ENCODE measurements around the gene ABCA4.
"Not testable (repeated sequence)": the region's sequence is repeated elsewhere in the genome, so short reads cannot be mapped to it uniquely, and the experiment has no call there.

Gene ABCA4

GRCh38 chr1:94000510-94001282, 120.3 kb downstream of the ABCA4 start:
- no peak for DNase-seq

- DNase-seq: no peak
These were observed 121.0 kb downstream of the ABCA4 start for GRCh38 chr1:93999840-94000415.

GRCh38 chr1:93998532-93998931, 122.4 kb downstream of the ABCA4 start:
- not testable (repeated sequence) for DNase-seq

- no peak for DNase-seq
These were observed 123.2 kb downstream of the ABCA4 start for GRCh38 chr1:93997756-93998155.

- no peak for DNase-seq
These were observed 125.0 kb downstream of the ABCA4 start for GRCh38 chr1:93995837-93996536.

- no peak for DNase-seq
These were observed 127.2 kb downstream of the ABCA4 start for GRCh38 chr1:93993731-93994130.

GRCh38 chr1:93992954-93993353, 128.0 kb downstream of the ABCA4 start:
- DNase-seq: no peak

GRCh38 chr1:93992190-93992589, 128.8 kb downstream of the ABCA4 start:
- DNase-seq: no peak

DNA sequence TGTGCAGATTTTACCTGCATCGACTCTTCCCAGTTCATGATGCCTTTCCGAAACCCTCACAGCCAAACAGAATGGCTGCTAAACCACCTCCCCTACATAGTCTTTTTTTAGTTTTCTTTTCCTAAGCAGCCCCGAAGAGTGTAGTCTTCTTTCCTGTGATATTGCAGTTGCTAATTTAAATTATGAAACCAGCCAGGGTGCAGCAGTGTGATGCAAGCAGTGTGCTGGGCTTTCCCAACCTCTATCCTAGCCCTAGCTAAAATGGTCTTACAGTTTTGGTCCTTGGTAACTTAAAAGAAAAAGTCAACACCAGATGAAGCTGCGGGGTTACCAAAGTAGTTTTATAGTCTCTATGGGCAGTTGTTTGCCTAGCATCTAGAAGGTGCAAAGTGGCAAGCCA, 129.7 kb downstream of the ABCA4 start:
- no peak for DNase-seq

- DNase-seq: not testable (repeated sequence)
These were observed 130.5 kb downstream of the ABCA4 start for GRCh38 chr1:93990477-93990876.

GRCh38 chr1:93990010-93990409, 130.9 kb downstream of the ABCA4 start:
- DNase-seq: no peak

- peak; percentile 56 for DNase-seq
These were observed 131.3 kb downstream of the ABCA4 start for GRCh38 chr1:93989601-93990000.

- DNase-seq: peak; percentile 62
These were observed 132.2 kb downstream of the ABCA4 start for GRCh38 chr1:93988634-93989350.

GRCh38 chr1:93981274-93981667, 139.7 kb downstream of the ABCA4 start:
- DNase-seq: no peak

DNA sequence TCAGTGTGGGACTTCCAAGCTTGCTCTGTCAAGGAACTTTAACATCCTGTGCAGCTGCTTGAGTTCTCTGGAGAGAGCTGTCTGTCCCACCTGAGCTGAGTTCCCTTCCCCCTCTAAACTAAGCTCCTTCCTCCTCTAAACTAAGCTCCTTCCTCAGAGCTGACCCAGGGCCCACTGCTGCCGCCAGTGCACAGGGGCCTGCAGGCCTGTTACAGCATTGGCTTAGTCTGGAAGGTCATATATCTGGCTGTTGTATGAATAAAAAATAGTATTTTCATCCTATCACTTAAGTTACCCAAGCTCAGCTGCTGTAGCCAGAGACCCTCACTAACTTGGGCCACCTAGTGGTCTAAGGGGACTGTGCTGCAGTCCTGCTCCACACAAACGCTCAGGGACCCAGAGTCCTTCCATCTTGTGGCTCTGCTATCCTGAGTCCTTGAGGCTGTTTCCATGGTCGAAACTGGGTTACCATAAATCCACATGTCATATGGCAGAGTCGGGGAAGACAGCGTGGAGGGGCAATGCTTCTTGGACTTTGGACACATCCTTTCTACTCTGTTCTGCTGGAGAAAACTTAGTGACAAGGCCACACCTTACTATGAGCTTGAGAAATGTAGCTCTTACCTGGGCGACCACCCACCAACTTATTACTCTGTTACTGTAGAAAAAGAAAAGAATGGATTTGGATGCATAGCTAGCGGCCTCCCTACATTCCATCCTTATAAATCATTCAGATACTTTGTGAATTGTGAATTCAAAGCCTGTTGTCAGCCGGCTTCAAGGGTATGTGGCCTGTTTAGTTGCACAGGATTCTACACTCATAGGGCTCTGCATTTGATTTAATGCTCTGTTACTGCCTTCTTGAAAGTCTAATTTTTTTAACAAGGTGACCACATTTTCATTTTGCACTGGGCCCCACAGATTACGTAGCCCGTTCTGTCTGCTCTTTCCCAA, 140.4 kb downstream of the ABCA4 start:
- peak; percentile 51 for DNase-seq

GRCh38 chr1:93979718-93980319, 141.1 kb downstream of the ABCA4 start:
- peak; percentile 90 for DNase-seq

DNA sequence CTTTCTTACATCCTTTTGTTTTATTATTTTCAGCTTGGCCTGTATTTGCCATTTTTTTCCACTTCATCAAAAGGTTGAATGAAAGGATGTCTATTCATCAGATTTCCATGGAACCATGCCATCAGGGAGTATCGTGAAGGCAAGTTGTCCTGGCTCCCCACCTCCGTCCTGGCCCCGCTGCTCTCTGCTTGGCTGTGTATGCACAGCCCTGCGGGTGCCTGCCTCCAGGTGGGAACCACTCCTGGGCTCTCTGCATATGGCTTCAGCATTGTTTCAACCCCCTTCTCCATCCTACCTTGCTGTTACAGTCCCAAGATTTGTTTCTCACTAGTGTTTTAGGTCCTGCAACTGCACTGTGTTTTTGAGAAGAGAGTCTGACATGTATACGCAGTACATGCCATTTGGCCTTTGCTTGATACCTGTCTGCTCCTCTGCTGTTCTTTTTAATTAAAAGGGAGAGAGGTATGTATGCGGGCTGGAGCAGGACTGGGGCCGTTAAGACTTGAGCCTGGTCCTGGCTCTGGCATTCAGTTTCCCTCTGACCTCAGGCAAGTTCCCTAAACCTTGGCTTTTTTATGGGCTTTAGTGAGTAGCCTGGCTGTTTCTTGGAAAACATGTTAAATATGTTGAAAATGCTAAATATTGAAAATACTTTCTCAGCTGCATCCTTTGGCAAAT, 141.8 kb downstream of the ABCA4 start:
- DNase-seq: no peak

DNA sequence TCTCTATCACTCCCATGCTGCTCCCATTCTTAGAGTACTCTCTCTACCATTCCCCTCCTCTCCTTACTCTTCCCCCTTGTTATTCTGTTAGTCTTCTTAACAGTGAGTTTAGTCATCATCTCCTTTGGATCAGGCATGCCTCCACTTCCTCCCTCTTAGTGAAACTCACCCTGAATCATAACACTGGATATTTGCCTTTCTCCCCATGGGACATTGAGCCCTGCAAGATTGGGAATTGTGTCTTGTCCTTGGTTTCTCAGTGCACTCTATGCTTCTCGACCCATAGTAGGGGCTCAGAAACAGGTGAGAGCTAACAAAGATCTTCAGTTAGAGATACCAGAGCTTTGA, 143.4 kb downstream of the ABCA4 start:
- peak; percentile 79 for DNase-seq

GRCh38 chr1:93976711-93977597, 144.0 kb downstream of the ABCA4 start:
- DNase-seq: no peak

DNA sequence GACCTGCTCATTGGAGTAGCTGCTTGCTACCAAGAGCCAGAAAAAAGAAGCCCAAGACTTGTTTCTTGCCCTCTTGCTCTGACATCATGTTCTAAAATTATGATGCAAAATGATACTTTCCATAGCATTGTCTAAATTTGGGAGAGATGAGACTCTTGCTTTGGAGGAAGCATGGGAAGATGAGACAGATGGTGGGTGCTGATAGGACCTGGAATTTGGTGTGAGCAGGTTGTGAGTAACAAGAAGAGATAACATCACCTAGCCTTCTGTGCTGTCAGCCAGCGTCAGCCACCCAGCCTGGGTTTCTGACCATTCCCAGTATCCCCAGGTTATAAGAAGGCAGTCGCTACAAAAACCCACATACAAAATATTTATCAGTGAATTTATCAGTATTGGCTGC, 144.7 kb downstream of the ABCA4 start:
- no peak for DNase-seq

Data from fibroblast of skin of scalp (primary cell).